Nephron (organoid): ENCODE data around the gene FAHD1.

Source experiments
- H3K27ac Mint-ChIP-seq, 3 experiments: 2 replicates each; pipeline ENCODE4 v1.8.0; 2020; ENCODE audit warnings: mixed read lengths in 3 of 3, mild to moderate bottlenecking in 2 of 3, moderate library complexity in 1 of 3
- H3K27me3 Mint-ChIP-seq: 2 replicates; pipeline ENCODE4 v1.8.0; 2021; ENCODE audit warnings: low read depth, mild to moderate bottlenecking, moderate library complexity, mixed read lengths
- H3K36me3 Mint-ChIP-seq: 2 replicates; pipeline ENCODE4 v1.8.0; 2020; ENCODE audit warnings: low read depth, mixed read lengths
- H3K4me1 Mint-ChIP-seq: 2 replicates; pipeline ENCODE4 v1.8.0; 2020; ENCODE audit warnings: mixed read lengths
- H3K4me3 Mint-ChIP-seq, 3 experiments: 2 replicates each; pipeline ENCODE4 v1.8.0; 2020; ENCODE audit warnings: mild to moderate bottlenecking in 3 of 3, mixed read lengths in 3 of 3, moderate library complexity in 2 of 3
- H3K9me3 Mint-ChIP-seq: 2 replicates; pipeline ENCODE4 v1.8.0; 2020; ENCODE audit warnings: mixed read lengths
- TF ChIP-seq, protein P1 (sequence below), 3 experiments: fragments of 200-600 bp; sonication (generic); IDR thresholded peaks; one replicate each; pipeline ENCODE4 v1.5.0; 2021; ENCODE audit warnings: antibody characterized with exemption in 3 of 3; ENCODE audit not compliant: unreplicated experiment in 3 of 3

The FAHD1 gene

GRCh38 chr16:1779741-1780676 lies 47.0 kb upstream of the FAHD1 start:
- no peak overlapping the region for H3K27ac Mint-ChIP-seq
- H3K4me1 Mint-ChIP-seq, result peaks cover 9% of the 10 kb centered on the region
- no peaks in the 10 kb centered on the region for H3K9me3 Mint-ChIP-seq
- H3K36me3 Mint-ChIP-seq, result no peaks in the 10 kb centered on the region
- no peaks in the 10 kb centered on the region for H3K27me3 Mint-ChIP-seq
- TF ChIP-seq, protein P1, sequence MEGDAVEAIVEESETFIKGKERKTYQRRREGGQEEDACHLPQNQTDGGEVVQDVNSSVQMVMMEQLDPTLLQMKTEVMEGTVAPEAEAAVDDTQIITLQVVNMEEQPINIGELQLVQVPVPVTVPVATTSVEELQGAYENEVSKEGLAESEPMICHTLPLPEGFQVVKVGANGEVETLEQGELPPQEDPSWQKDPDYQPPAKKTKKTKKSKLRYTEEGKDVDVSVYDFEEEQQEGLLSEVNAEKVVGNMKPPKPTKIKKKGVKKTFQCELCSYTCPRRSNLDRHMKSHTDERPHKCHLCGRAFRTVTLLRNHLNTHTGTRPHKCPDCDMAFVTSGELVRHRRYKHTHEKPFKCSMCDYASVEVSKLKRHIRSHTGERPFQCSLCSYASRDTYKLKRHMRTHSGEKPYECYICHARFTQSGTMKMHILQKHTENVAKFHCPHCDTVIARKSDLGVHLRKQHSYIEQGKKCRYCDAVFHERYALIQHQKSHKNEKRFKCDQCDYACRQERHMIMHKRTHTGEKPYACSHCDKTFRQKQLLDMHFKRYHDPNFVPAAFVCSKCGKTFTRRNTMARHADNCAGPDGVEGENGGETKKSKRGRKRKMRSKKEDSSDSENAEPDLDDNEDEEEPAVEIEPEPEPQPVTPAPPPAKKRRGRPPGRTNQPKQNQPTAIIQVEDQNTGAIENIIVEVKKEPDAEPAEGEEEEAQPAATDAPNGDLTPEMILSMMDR (IDR thresholded peaks at IDR 0.05; ENCODE audit: unreplicated experiment in 3 of 3), result no peak
- peak overlapping the region; percentile 86 to 90 (median 88) for H3K4me3 Mint-ChIP-seq

DNA sequence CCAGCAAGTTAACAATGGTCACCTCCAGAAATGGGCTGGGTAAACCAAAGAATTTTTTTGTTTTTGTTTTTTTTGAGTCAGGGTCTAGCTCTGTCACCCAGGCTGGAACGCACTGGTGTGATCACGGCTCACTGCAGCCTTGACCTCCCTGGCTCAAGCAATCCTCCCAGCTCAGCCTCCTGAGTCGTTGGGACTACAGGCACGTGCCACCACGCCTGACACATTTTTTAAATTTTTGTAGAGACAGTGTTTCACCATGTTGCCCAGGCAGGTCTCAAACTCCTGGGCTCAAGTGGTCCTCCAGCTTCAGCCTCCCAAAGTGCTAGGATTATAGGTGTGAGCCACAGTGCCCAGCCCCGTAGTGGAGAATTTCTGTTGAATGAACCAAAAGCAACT lies 46.3 kb upstream of the FAHD1 start:
- TF ChIP-seq, protein P1 (IDR thresholded peaks at IDR 0.05; ENCODE audit: unreplicated experiment in 3 of 3), result no peak
- Mint-ChIP-seq H3K27ac (no peak overlapping the region), H3K4me1 (peaks cover 9% of the 10 kb centered on the region), H3K9me3 (no peaks in the 10 kb centered on the region), H3K4me3 (peak overlapping the region; percentile 86 to 90 (median 88)), H3K27me3 (no peaks in the 10 kb centered on the region), H3K36me3 (no peaks in the 10 kb centered on the region)

DNA sequence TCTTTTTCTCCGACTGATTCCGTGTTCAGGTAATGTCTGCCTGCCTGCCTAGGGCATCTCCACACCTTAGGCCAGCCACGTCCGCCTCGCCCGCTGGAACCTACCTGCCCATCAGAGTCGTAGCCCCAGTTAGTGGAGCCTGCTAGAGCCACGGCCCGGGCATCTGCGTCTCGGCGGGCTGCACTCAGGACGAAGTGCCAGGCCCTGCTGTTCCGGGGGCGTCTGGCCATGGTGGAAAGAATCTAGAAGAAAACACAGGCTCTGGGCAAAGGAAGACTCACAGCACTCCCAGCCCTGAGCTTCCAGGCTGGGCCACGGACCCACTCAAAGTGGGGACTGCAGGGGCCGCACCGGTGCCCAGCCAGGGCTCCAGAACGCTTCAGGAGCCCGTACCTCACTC lies 45.8 kb upstream of the FAHD1 start:
- H3K9me3 Mint-ChIP-seq, result no peaks in the 10 kb centered on the region
- no peaks in the 10 kb centered on the region for H3K36me3 Mint-ChIP-seq
- peaks cover 9% of the 10 kb centered on the region for H3K4me1 Mint-ChIP-seq
- H3K4me3 Mint-ChIP-seq, result peak overlapping the region; percentile 86 to 90 (median 88)
- H3K27me3 Mint-ChIP-seq, result no peaks in the 10 kb centered on the region
- TF ChIP-seq, protein P1 (IDR thresholded peaks at IDR 0.05; ENCODE audit: unreplicated experiment in 3 of 3), result no peak
- H3K27ac Mint-ChIP-seq, result peak overlapping the region in 2 of 3 experiments; percentile 86 to 88

DNA sequence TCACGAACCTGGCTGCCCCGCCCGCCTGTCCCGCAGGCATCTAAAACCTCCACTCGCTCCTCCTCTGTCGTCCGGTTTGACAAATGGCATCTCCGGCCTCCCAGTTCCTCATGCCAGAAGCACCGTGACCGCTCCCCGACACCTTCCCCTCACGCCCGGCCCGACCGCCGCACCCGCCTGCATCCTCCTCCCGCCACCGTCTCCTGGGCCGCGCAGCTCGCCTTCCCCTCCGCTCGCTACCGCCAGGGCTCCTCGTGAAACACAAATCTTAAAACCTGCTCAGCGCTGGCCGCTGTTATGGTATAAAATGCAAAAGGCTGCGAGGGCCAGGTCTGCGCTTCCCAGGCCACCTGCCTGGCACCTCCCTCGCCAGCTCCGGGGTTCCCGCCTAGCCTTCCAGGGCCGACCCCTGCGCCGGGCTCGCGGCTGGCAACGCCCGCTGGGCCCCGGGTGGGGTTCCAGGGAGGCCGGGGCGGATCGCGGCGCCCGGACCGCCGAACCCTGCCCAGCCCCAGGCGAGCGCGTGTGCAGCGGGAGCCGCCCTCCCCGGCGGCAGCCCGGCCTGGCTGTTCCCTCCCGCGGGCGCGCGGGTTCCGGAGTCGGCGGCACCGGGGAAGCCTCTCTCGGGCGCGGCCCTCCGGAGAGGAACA lies 45.1 kb upstream of the FAHD1 start:
- Mint-ChIP-seq H3K9me3 (no peaks in the 10 kb centered on the region), H3K4me3 (peak overlapping the region; percentile 86 to 90 (median 88)), H3K27ac (peak overlapping the region in 2 of 3 experiments; percentile 86 to 88), H3K36me3 (no peaks in the 10 kb centered on the region), H3K27me3 (no peaks in the 10 kb centered on the region), H3K4me1 (peaks cover 9% of the 10 kb centered on the region)
- TF ChIP-seq, protein P1 (IDR thresholded peaks at IDR 0.05; ENCODE audit: unreplicated experiment in 3 of 3), result no peak

GRCh38 chr16:1782408-1783264 lies 44.4 kb upstream of the FAHD1 start, which contains the start of the genes NUBP2 and SPSB3:
NUBP2 (plus strand) TSS chr16:1782960; CDS start chr16:1783021, 61 bp downstream.
SPSB3 (minus strand) TSS chr16:1782571; CDS start chr16:1781483, 1,088 bp downstream.
- no peaks in the 10 kb centered on the region for H3K36me3 Mint-ChIP-seq
- H3K9me3 Mint-ChIP-seq, result no peaks in the 10 kb centered on the region
- TF ChIP-seq, protein P1 (IDR thresholded peaks at IDR 0.05; ENCODE audit: unreplicated experiment in 3 of 3), result peak in 1 of 3 experiments; percentile 18
- peak within 1 kb of the TSS; percentile 90 to 96 (median 95) for H3K4me3 Mint-ChIP-seq
- no peaks in the 10 kb centered on the region for H3K27me3 Mint-ChIP-seq
- H3K27ac Mint-ChIP-seq, result peak within 1 kb of the TSS; percentile 77 to 88 (median 86)
- peaks cover 9% of the 10 kb centered on the region for H3K4me1 Mint-ChIP-seq
